Measurements from ENCODE around the gene TRMT10C.

- TF ChIP-seq CTCF (conservative IDR thresholded peaks at IDR 0.05) (no peak), EZH2 (IDR thresholded peaks at IDR 0.05; ENCODE audit: low read depth) (no peak)
These were observed 26.4 kb upstream of the TRMT10C start for GRCh38 chr3:101535221-101535620.

Data from PC-9 (cell line).